ENCODE results near the gene KIDINS220.

KIDINS220 gene

GRCh38 chr2:8850845-8851487 is 13.6 kb upstream of the KIDINS220 start:
- DNase-seq, result no peak

- no peak for DNase-seq
Measured at GRCh38 chr2:8849327-8849726, 11.9 kb upstream of the KIDINS220 start.

- DNase-seq, result no peak
Measured at GRCh38 chr2:8848328-8849100, 11.1 kb upstream of the KIDINS220 start.

GRCh38 chr2:8847400-8847799 is 10.0 kb upstream of the KIDINS220 start:
- DNase-seq, result no peak

- peak; percentile 50 to 70 for DNase-seq
Measured at GRCh38 chr2:8841932-8842331, 4.5 kb upstream of the KIDINS220 start.

GRCh38 chr2:8840475-8841091 is 3.2 kb upstream of the KIDINS220 start:
- DNase-seq, result no peak

- no peak for DNase-seq
Measured at GRCh38 chr2:8839189-8839965, 2.0 kb upstream of the KIDINS220 start.

GRCh38 chr2:8837795-8838140 is 355 bp upstream of the KIDINS220 start:
- DNase-seq, result no peak

GRCh38 chr2:8835279-8835678 is 2.1 kb downstream of the KIDINS220 start:
- no peak for DNase-seq

- no peak for DNase-seq
Measured at GRCh38 chr2:8833853-8834252, 3.6 kb downstream of the KIDINS220 start.

- no peak for DNase-seq
Measured at GRCh38 chr2:8831516-8831915, 5.9 kb downstream of the KIDINS220 start.

GRCh38 chr2:8827729-8828128 is 9.7 kb downstream of the KIDINS220 start:
- no peak for DNase-seq

- DNase-seq, result peak; percentile 52
Measured at GRCh38 chr2:8822218-8822617, 15.2 kb downstream of the KIDINS220 start.

GRCh38 chr2:8821276-8822217 is 15.9 kb downstream of the KIDINS220 start:
- DNase-seq, result peak; percentile 46 to 48

GRCh38 chr2:8819948-8820347 is 17.5 kb downstream of the KIDINS220 start:
- no peak for DNase-seq

GRCh38 chr2:8819194-8819593 is 18.2 kb downstream of the KIDINS220 start:
- DNase-seq, result no peak

- no peak for DNase-seq
Measured at GRCh38 chr2:8817221-8817620, 20.2 kb downstream of the KIDINS220 start.

GRCh38 chr2:8806885-8807704 is 30.3 kb downstream of the KIDINS220 start:
- DNase-seq, result no peak

- no peak for DNase-seq
Measured at GRCh38 chr2:8805278-8806210, 31.9 kb downstream of the KIDINS220 start.
